ENCODE measurements around the gene UBR2. TPM values are rescaled to one million over a fixed set of nuclear protein-coding genes. Genes with fewer than 3 reads are reported as not detected.
A peak's percentile ranks its signal among the peaks of the same experiment; 100 is the strongest.

Gene UBR2
- total and polyA plus RNA-seq, 2 of the 13 experiments (the other 11 are each of a cell fraction or from before 2014, with no cell fraction given) = 17.6 to 29.3 TPM

- TF ChIP-seq, protein P1, sequence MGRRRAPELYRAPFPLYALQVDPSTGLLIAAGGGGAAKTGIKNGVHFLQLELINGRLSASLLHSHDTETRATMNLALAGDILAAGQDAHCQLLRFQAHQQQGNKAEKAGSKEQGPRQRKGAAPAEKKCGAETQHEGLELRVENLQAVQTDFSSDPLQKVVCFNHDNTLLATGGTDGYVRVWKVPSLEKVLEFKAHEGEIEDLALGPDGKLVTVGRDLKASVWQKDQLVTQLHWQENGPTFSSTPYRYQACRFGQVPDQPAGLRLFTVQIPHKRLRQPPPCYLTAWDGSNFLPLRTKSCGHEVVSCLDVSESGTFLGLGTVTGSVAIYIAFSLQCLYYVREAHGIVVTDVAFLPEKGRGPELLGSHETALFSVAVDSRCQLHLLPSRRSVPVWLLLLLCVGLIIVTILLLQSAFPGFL (CRISPR knock-in tag; IDR thresholded peaks at IDR 0.05) = no peak
- TF ChIP-seq GPN1 (CRISPR knock-in tag; IDR thresholded peaks at IDR 0.05; ENCODE audit: borderline replicate concordance) (no peak), ZNF260 (CRISPR knock-in tag; IDR thresholded peaks at IDR 0.05; ENCODE audit: borderline replicate concordance, low read depth) (no peak), ELF4 (CRISPR knock-in tag; IDR thresholded peaks at IDR 0.05; ENCODE audit: borderline replicate concordance) (peak; percentile 3; the same call in 1 of the 2 replicates), NR2F2 (IDR thresholded peaks at IDR 0.05; ENCODE audit: borderline replicate concordance, low read depth) (no peak), RBM39 (IDR thresholded peaks at IDR 0.05; ENCODE audit: low read depth, low read length, poor library complexity, severe bottlenecking) (peak; percentile 54), ZNF878 (CRISPR knock-in tag; IDR thresholded peaks at IDR 0.05) (no peak; the same call in 1 of the 2 replicates), TAF15 (IDR thresholded peaks at IDR 0.05; ENCODE audit: low read depth, low read length, poor library complexity, severe bottlenecking) (no peak), ATAD3A (CRISPR knock-in tag; IDR thresholded peaks at IDR 0.05) (no peak), KAT7 (CRISPR knock-in tag; IDR thresholded peaks at IDR 0.05; ENCODE audit: borderline replicate concordance) (0 out of 2 replicates have a peak, but pooled peaks have one; percentile 4), EP300 (IDR thresholded peaks at IDR 0.05; ENCODE audit: low read depth in 2 of 2, low read length in 2 of 2) (no peak), EP300 (CRISPR knock-in tag; IDR thresholded peaks at IDR 0.05; ENCODE audit: borderline replicate concordance) (no peak), KLF12 (CRISPR knock-in tag; IDR thresholded peaks at IDR 0.05; ENCODE audit: borderline replicate concordance) (no peak), FOXK1 (CRISPR knock-in tag; IDR thresholded peaks at IDR 0.05; ENCODE audit: borderline replicate concordance, low read depth) (no peak)
- TF ChIP-seq, protein P2, sequence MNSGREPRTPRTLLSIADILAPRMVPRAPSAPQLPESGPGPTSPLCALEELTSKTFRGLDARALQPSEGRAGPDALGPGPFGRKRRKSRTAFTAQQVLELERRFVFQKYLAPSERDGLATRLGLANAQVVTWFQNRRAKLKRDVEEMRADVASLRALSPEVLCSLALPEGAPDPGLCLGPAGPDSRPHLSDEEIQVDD (CRISPR knock-in tag; IDR thresholded peaks at IDR 0.05; ENCODE audit: borderline replicate concordance) = no peak
- TF ChIP-seq, protein P3, sequence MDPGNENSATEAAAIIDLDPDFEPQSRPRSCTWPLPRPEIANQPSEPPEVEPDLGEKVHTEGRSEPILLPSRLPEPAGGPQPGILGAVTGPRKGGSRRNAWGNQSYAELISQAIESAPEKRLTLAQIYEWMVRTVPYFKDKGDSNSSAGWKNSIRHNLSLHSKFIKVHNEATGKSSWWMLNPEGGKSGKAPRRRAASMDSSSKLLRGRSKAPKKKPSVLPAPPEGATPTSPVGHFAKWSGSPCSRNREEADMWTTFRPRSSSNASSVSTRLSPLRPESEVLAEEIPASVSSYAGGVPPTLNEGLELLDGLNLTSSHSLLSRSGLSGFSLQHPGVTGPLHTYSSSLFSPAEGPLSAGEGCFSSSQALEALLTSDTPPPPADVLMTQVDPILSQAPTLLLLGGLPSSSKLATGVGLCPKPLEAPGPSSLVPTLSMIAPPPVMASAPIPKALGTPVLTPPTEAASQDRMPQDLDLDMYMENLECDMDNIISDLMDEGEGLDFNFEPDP (CRISPR knock-in tag; conservative IDR thresholded peaks at IDR 0.05) = peak; percentile 97; the same call in 1 of the 2 replicates
- TF ChIP-seq, protein P4, sequence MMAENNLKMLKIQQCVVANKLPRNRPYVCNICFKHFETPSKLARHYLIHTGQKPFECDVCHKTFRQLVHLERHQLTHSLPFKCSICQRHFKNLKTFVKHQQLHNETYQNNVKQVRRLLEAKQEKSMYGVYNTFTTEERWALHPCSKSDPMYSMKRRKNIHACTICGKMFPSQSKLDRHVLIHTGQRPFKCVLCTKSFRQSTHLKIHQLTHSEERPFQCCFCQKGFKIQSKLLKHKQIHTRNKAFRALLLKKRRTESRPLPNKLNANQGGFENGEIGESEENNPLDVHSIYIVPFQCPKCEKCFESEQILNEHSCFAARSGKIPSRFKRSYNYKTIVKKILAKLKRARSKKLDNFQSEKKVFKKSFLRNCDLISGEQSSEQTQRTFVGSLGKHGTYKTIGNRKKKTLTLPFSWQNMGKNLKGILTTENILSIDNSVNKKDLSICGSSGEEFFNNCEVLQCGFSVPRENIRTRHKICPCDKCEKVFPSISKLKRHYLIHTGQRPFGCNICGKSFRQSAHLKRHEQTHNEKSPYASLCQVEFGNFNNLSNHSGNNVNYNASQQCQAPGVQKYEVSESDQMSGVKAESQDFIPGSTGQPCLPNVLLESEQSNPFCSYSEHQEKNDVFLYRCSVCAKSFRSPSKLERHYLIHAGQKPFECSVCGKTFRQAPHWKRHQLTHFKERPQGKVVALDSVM (CRISPR knock-in tag; IDR thresholded peaks at IDR 0.05) = no peak; the same call in 1 of the 2 replicates
- TF ChIP-seq, protein P5, sequence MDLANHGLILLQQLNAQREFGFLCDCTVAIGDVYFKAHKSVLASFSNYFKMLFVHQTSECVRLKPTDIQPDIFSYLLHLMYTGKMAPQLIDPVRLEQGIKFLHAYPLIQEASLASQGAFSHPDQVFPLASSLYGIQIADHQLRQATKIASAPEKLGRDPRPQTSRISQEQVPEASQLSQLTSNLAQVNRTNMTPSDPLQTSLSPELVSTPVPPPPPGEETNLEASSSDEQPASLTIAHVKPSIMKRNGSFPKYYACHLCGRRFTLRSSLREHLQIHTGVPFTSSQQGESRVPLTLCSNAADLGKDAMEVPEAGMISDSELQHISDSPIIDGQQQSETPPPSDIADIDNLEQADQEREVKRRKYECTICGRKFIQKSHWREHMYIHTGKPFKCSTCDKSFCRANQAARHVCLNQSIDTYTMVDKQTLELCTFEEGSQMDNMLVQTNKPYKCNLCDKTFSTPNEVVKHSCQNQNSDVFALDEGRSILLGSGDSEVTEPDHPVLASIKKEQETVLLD (CRISPR knock-in tag; IDR thresholded peaks at IDR 0.05; ENCODE audit: low read depth) = no peak
Measured at GRCh38 chr6:42564506-42564825, 637 bp downstream of the UBR2 start (continued).
